Loucy (cell line): ENCODE data around the gene NNAT.

Source experiments
- H2AFZ ChIP-seq: fragments of 200-600 bp; sonication (generic); 2 replicates; pipeline ENCODE4 v1.6.0; 2016; ENCODE audit warnings: antibody characterized with exemption, mild to moderate bottlenecking, low read length, moderate library complexity
- H3F3A ChIP-seq: fragments of 200-600 bp; 2 replicates; pipeline ENCODE4 v1.6.0; 2016; ENCODE audit warnings: antibody characterized with exemption, low read depth, mild to moderate bottlenecking
- H3K27me3 ChIP-seq: fragments of 200-600 bp; sonication (generic); 2 replicates; pipeline ENCODE4 v1.6.1; 2014; ENCODE audit warnings: low read length, mild to moderate bottlenecking; ENCODE audit not compliant: insufficient read depth, poor library complexity, severe bottlenecking
- H3K36me3 ChIP-seq: fragments of 200-600 bp; sonication (generic); 2 replicates; pipeline ENCODE4 v1.6.1; 2016; ENCODE audit warnings: low read length; ENCODE audit not compliant: insufficient read depth
- H3K4me1 ChIP-seq: fragments of 200-600 bp; sonication (generic); 2 replicates; pipeline ENCODE4 v1.5.1; 2014; ENCODE audit warnings: low read length, mild to moderate bottlenecking; ENCODE audit not compliant: insufficient read depth, poor library complexity, severe bottlenecking
- H3K4me2 ChIP-seq: fragments of 200-600 bp; sonication (generic); 2 replicates; pipeline ENCODE4 v1.6.0; 2014; ENCODE audit warnings: antibody characterized with exemption, low read length, low read depth, mild to moderate bottlenecking; ENCODE audit not compliant: poor library complexity, severe bottlenecking
- H3K4me3 ChIP-seq: fragments of 200-600 bp; sonication (generic); 2 replicates; pipeline ENCODE4 v1.5.1; 2014; ENCODE audit warnings: low read length, mild to moderate bottlenecking, mixed read lengths; ENCODE audit not compliant: poor library complexity, severe bottlenecking
- H3K79me2 ChIP-seq: fragments of 200-600 bp; sonication (generic); 2 replicates; pipeline ENCODE4 v1.6.1; 2014; ENCODE audit warnings: low read length; ENCODE audit not compliant: insufficient read depth
- H3K9ac ChIP-seq: fragments of 200-600 bp; sonication (generic); 2 replicates; pipeline ENCODE4 v1.6.0; 2014; ENCODE audit warnings: mild to moderate bottlenecking, low read depth, low read length, moderate library complexity; ENCODE audit not compliant: poor library complexity, severe bottlenecking
- H3K9me2 ChIP-seq: fragments of 200-600 bp; sonication (generic); replicated peaks from 2 replicates; pipeline ENCODE4 v1.6.1; 2016; ENCODE audit warnings: low read depth, low read length, mixed read lengths
- H3K9me3 ChIP-seq: fragments of 200-600 bp; sonication (generic); 2 replicates; pipeline ENCODE4 v1.6.1; 2014; ENCODE audit warnings: mild to moderate bottlenecking, antibody characterized with exemption, low read length, low read depth; ENCODE audit not compliant: insufficient read depth
- H4K20me1 ChIP-seq: fragments of 200-600 bp; sonication (generic); 2 replicates; pipeline ENCODE4 v1.6.0; 2014; ENCODE audit warnings: antibody characterized with exemption, low read length, mild to moderate bottlenecking; ENCODE audit not compliant: insufficient read depth, poor library complexity, severe bottlenecking
- CTCF ChIP-seq: fragments of 200-600 bp; sonication (generic); conservative IDR thresholded peaks from 2 replicates; pipeline ENCODE4 v1.5.1; 2014; ENCODE audit warnings: mild to moderate bottlenecking, antibody characterized with exemption, low read length
- EZH2phosphoT487 ChIP-seq: fragments of 200-600 bp; IDR thresholded peaks from 2 replicates; pipeline ENCODE4 v1.6.1; 2018; ENCODE audit warnings: antibody characterized with exemption, mild to moderate bottlenecking, moderate library complexity, borderline replicate concordance

NNAT gene

GRCh38 chr20:37503256-37503927 lies 17.7 kb upstream of the NNAT start:
- Histone ChIP-seq H3K4me2 (no peak overlapping the region), H2AFZ (no peak overlapping the region), H4K20me1 (no peaks in the 10 kb centered on the region), H3K4me1 (no peaks in the 10 kb centered on the region), H3K27me3 (no peaks in the 10 kb centered on the region), H3K9me3 (no peaks in the 10 kb centered on the region), H3K9ac (no peak overlapping the region), H3K79me2 (no peaks in the 10 kb centered on the region), H3K4me3 (no peak overlapping the region), H3F3A (no peaks in the 10 kb centered on the region), H3K9me2 (no peaks in the 10 kb centered on the region), H3K36me3 (no peaks in the 10 kb centered on the region; the same call in 1 of the 2 replicates)
- TF ChIP-seq EZH2phosphoT487 (no peak), CTCF (no peak)

- Histone ChIP-seq H2AFZ (no peak overlapping the region), H3K4me2 (no peak overlapping the region), H3K79me2 (no peaks in the 10 kb centered on the region), H3K4me1 (no peaks in the 10 kb centered on the region), H3K27me3 (no peaks in the 10 kb centered on the region), H3K9ac (no peak overlapping the region), H4K20me1 (no peaks in the 10 kb centered on the region), H3K9me2 (no peaks in the 10 kb centered on the region), H3K36me3 (no peaks in the 10 kb centered on the region; the same call in 1 of the 2 replicates), H3K4me3 (no peak overlapping the region), H3F3A (no peaks in the 10 kb centered on the region), H3K9me3 (no peaks in the 10 kb centered on the region)
- TF ChIP-seq EZH2phosphoT487 (no peak), CTCF (no peak)
Measured at GRCh38 chr20:37504404-37505096, 16.5 kb upstream of the NNAT start.

GRCh38 chr20:37505263-37506151 lies 15.5 kb upstream of the NNAT start:
- no peaks in the 10 kb centered on the region for H4K20me1 ChIP-seq
- no peaks in the 10 kb centered on the region for H3K4me1 ChIP-seq
- H3K9ac ChIP-seq: no peak overlapping the region
- H3K4me3 ChIP-seq: no peak overlapping the region
- peaks cover 1% of the 10 kb centered on the region; the same call in 1 of the 2 replicates for H3K36me3 ChIP-seq
- no peaks in the 10 kb centered on the region for H3K9me2 ChIP-seq
- H3F3A ChIP-seq: no peaks in the 10 kb centered on the region
- TF ChIP-seq EZH2phosphoT487 (no peak), CTCF (no peak)
- no peaks in the 10 kb centered on the region for H3K27me3 ChIP-seq
- no peak overlapping the region for H2AFZ ChIP-seq
- H3K4me2 ChIP-seq: no peak overlapping the region
- H3K9me3 ChIP-seq: no peaks in the 10 kb centered on the region
- H3K79me2 ChIP-seq: no peaks in the 10 kb centered on the region
